GM21723 (cell line): Measurements from ENCODE around the gene ADARB1.

Experiments
- ATAC-seq: cut with Tn5 transposase; IDR thresholded peaks from one replicate; pipeline ENCODE4 v1.9.1; 2021; ENCODE audit warnings: mild to moderate bottlenecking, moderate library complexity; ENCODE audit not compliant: unreplicated experiment

The ADARB1 gene

GRCh38 chr21:45073301-45074047, 906 bp upstream of the ADARB1 start:
- no peak for ATAC-seq

GRCh38 chr21:45074818-45075595, 627 bp downstream of the ADARB1 start:
- no peak for ATAC-seq

- ATAC-seq = no peak
Observed at GRCh38 chr21:45075596-45076244, 1.3 kb downstream of the ADARB1 start.

- no peak for ATAC-seq
Observed at GRCh38 chr21:45076245-45076711, 1.9 kb downstream of the ADARB1 start.

- ATAC-seq = no peak
Observed at GRCh38 chr21:45078371-45078770, 4.0 kb downstream of the ADARB1 start.

- ATAC-seq = no peak
Observed at GRCh38 chr21:45078877-45079281, 4.5 kb downstream of the ADARB1 start.

- ATAC-seq = no peak
Observed at GRCh38 chr21:45079351-45079750, 5.0 kb downstream of the ADARB1 start.

- ATAC-seq = no peak
Observed at GRCh38 chr21:45080232-45080631, 5.9 kb downstream of the ADARB1 start.

- ATAC-seq = no peak
Observed at GRCh38 chr21:45080639-45081414, 6.4 kb downstream of the ADARB1 start.

GRCh38 chr21:45081636-45082035, 7.3 kb downstream of the ADARB1 start:
- no peak for ATAC-seq

- ATAC-seq = no peak
Observed at GRCh38 chr21:45082736-45083135, 8.4 kb downstream of the ADARB1 start.

- no peak for ATAC-seq
Observed at GRCh38 chr21:45084121-45084520, 9.7 kb downstream of the ADARB1 start.

GRCh38 chr21:45084881-45085536, 10.6 kb downstream of the ADARB1 start:
- no peak for ATAC-seq

- no peak for ATAC-seq
Observed at GRCh38 chr21:45085700-45086099, 11.3 kb downstream of the ADARB1 start.

- no peak for ATAC-seq
Observed at GRCh38 chr21:45086337-45086958, 12.1 kb downstream of the ADARB1 start.

GRCh38 chr21:45087022-45087823, 12.8 kb downstream of the ADARB1 start:
- ATAC-seq = no peak

GRCh38 chr21:45088116-45088515, 13.7 kb downstream of the ADARB1 start:
- no peak for ATAC-seq

GRCh38 chr21:45088729-45089128, 14.3 kb downstream of the ADARB1 start:
- ATAC-seq = no peak

- ATAC-seq = no peak
Observed at GRCh38 chr21:45089964-45090363, 15.6 kb downstream of the ADARB1 start.
